Hepatocyte (in vitro differentiated cells): Measurements from ENCODE around the gene GPBAR1. TPM values are rescaled to one million over a fixed set of nuclear protein-coding genes. Genes with fewer than 3 reads are reported as not detected.

ENCODE experiments used
- DNase-seq: peaks from one replicate; pipeline ENCODE4 v3.0.0-alpha.2; 2016; ENCODE audit warnings: low spot score
- H2AFZ ChIP-seq: fragments of 200-600 bp; sonication (generic); 2 replicates; pipeline ENCODE4 v1.6.0; 2016; ENCODE audit warnings: antibody characterized with exemption, mild to moderate bottlenecking
- H3K27ac ChIP-seq: fragments of 200-600 bp; sonication (generic); 2 replicates; pipeline ENCODE4 v1.5.1; 2016; ENCODE audit warnings: mild to moderate bottlenecking
- H3K27me3 ChIP-seq: fragments of 200-600 bp; sonication (generic); 2 replicates; pipeline ENCODE4 v1.6.1; 2016
- H3K36me3 ChIP-seq: fragments of 200-600 bp; sonication (generic); replicated peaks from 2 replicates; pipeline ENCODE4 v1.5.1; 2016; ENCODE audit warnings: low read depth; ENCODE audit not compliant: insufficient read depth
- H3K4me1 ChIP-seq: fragments of 200-600 bp; sonication (generic); 2 replicates; pipeline ENCODE4 v1.5.1; 2016; ENCODE audit warnings: mild to moderate bottlenecking, moderate library complexity; ENCODE audit not compliant: insufficient read depth
- H3K4me2 ChIP-seq: fragments of 200-600 bp; sonication (generic); 2 replicates; pipeline ENCODE4 v1.6.0; 2016
- H3K4me3 ChIP-seq: fragments of 200-600 bp; sonication (generic); 2 replicates; pipeline ENCODE4 v1.5.1; 2016; ENCODE audit warnings: mild to moderate bottlenecking
- H3K79me2 ChIP-seq: fragments of 200-600 bp; sonication (generic); 2 replicates; pipeline ENCODE4 v1.6.0; 2017; ENCODE audit warnings: mild to moderate bottlenecking
- H3K9me2 ChIP-seq: fragments of 200-600 bp; sonication (generic); replicated peaks from 2 replicates; pipeline ENCODE4 v1.6.0; 2017; ENCODE audit warnings: mild to moderate bottlenecking; ENCODE audit not compliant: insufficient read depth
- H3K9me3 ChIP-seq: fragments of 200-600 bp; sonication (generic); 2 replicates; pipeline ENCODE4 v1.5.1; 2016; ENCODE audit warnings: low read depth, mild to moderate bottlenecking
- H4K20me1 ChIP-seq: fragments of 200-600 bp; sonication (generic); 2 replicates; pipeline ENCODE4 v1.6.0; 2016; ENCODE audit warnings: mild to moderate bottlenecking; ENCODE audit not compliant: insufficient read depth, poor library complexity, severe bottlenecking
- EZH2 ChIP-seq: fragments of 200-600 bp; sonication (generic); IDR thresholded peaks from 2 replicates; pipeline ENCODE4 v1.6.1; 2016; ENCODE audit warnings: antibody characterized with exemption, mild to moderate bottlenecking, borderline replicate concordance
- EZH2phosphoT487 ChIP-seq: fragments of 200-600 bp; sonication (generic); IDR thresholded peaks from one replicate; pipeline ENCODE4 v1.6.1; 2018; ENCODE audit warnings: antibody characterized with exemption, mild to moderate bottlenecking, low read depth, moderate library complexity; ENCODE audit not compliant: unreplicated experiment, severe bottlenecking
- WGBS: methylation state at CpG from one replicate; pipeline ENCODE4 v1.1.6; 2016; ENCODE audit warnings: low lambda C conversion rate; ENCODE audit errors: missing lambda C conversion rate; 5-methylcytosine and 5-hydroxymethylcytosine counted together
- polyA plus RNA-seq: library from polyadenylated mRNA; unstranded; fragments of >200 nt; fragmentation: Nextera tagmentation; extraction: Ambion mirVana; gene quantifications from 2 replicates; pipeline ENCODE4 v1.2.1, GENCODE V29; 2016
- total RNA-seq: library from RNA; depleted of rRNA; stranded (reverse); fragments of >200 nt; gene quantifications from 2 replicates; pipeline ENCODE4 v1.2.3, GENCODE V29; 2014
- TF ChIP-seq, protein P1 (sequence below): fragments of 200-600 bp; sonication (generic); IDR thresholded peaks from 2 replicates; pipeline ENCODE4 v1.5.1; 2016; ENCODE audit warnings: antibody characterized with exemption, mild to moderate bottlenecking; ENCODE audit not compliant: poor library complexity

GPBAR1 gene
- total and polyA plus RNA-seq, 2 experiments from 2014 or later: 6.1 to 23.4 TPM

DNA sequence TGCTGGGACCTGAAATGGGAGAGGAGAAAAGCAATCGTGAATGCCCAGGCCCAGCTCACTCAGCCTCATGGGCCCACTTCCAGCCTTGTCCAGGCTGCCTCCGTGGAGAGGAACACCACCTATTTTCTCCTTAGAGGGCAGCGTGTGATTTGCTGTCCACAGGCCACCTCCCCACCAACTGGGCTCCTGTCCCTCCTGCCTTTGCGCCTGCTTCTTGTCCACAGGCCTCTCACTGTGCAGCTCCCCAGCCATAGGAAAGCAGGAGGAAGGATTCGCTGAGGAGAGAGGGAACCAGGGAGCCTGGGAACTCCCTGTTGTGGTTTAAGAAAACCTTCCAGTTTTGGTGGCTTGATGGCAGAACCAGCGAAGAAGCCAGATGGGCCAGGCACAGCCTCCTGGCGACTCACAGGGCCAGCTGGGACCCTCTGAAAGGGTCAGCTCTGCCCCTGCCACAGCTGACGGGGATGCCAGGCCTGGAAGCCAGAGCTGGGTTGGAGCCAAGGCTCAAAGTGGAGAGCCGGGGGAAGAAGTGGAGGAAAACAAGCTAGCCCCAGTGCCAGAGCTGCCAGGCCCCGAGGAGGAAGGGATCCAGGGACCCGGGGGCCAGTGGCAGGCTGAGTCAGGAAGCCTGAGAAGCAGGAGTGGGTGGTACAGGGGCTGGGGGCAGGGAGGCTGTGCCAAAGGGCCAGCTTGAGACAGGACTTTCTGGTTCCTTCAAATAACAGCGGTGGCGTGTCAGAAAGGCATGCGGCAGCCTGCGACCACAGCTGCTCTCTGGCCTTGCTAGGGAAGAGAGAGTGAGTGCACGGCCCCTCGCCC lies 21.6 kb downstream of the GPBAR1 start:
- H3K36me3 ChIP-seq: no peaks in the 10 kb centered on the region
- H3K4me3 ChIP-seq: no peak overlapping the region
- no peaks in the 10 kb centered on the region for H3K9me3 ChIP-seq
- DNase-seq: peak; percentile 54
- H2AFZ ChIP-seq: no peak overlapping the region
- H3K4me1 ChIP-seq: peaks cover 43% of the 10 kb centered on the region
- H3K4me2 ChIP-seq: no peak overlapping the region
- TF ChIP-seq EZH2phosphoT487 (no peak), EZH2 (no peak)
- TF ChIP-seq, protein P1, sequence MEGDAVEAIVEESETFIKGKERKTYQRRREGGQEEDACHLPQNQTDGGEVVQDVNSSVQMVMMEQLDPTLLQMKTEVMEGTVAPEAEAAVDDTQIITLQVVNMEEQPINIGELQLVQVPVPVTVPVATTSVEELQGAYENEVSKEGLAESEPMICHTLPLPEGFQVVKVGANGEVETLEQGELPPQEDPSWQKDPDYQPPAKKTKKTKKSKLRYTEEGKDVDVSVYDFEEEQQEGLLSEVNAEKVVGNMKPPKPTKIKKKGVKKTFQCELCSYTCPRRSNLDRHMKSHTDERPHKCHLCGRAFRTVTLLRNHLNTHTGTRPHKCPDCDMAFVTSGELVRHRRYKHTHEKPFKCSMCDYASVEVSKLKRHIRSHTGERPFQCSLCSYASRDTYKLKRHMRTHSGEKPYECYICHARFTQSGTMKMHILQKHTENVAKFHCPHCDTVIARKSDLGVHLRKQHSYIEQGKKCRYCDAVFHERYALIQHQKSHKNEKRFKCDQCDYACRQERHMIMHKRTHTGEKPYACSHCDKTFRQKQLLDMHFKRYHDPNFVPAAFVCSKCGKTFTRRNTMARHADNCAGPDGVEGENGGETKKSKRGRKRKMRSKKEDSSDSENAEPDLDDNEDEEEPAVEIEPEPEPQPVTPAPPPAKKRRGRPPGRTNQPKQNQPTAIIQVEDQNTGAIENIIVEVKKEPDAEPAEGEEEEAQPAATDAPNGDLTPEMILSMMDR: no peak
- H3K27me3 ChIP-seq: no peaks in the 10 kb centered on the region
- H3K27ac ChIP-seq: peak overlapping the region; percentile 93
- 72% methylated on average over 13 of the region's 17 CpGs for WGBS
- peaks cover 66% of the 10 kb centered on the region for H3K79me2 ChIP-seq
- H3K9me2 ChIP-seq: no peaks in the 10 kb centered on the region
- peaks cover 46% of the 10 kb centered on the region for H4K20me1 ChIP-seq

- Histone ChIP-seq H3K27ac (peak overlapping the region; percentile 93), H3K79me2 (peaks cover 84% of the 10 kb centered on the region), H3K4me3 (no peak overlapping the region), H3K36me3 (no peaks in the 10 kb centered on the region), H3K4me2 (peak overlapping the region; percentile 82), H3K9me2 (no peaks in the 10 kb centered on the region), H2AFZ (no peak overlapping the region), H4K20me1 (peaks cover 41% of the 10 kb centered on the region), H3K27me3 (no peaks in the 10 kb centered on the region), H3K4me1 (peaks cover 61% of the 10 kb centered on the region), H3K9me3 (no peaks in the 10 kb centered on the region)
- WGBS: 59% methylated on average over 16 of the region's 16 CpGs
- TF ChIP-seq EZH2phosphoT487 (no peak), EZH2 (no peak)
- TF ChIP-seq, protein P1: no peak
- DNase-seq: peak; percentile 83
Measured at GRCh38 chr2:218284106-218284811, 23.4 kb downstream of the GPBAR1 start.

DNA sequence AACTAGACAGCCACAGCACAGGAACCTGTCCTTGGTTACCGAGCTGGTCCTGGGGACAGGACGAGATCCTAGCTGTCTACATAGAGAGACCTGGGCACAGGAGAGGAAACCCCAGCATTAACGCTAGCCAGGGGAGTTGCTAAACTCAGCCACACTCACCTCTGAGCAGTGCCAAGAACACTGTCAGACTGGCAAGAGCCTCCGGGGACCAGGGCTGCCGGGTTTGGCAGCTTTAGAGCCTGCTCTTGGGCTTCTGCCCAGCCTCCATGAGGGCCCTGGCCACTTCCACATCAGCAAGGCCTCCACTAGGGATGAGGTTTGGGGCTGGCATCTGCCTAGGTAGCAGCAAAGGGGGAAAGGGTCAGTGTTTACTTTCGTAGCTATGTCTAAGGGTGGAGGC lies 24.8 kb downstream of the GPBAR1 start:
- Histone ChIP-seq H2AFZ (no peak overlapping the region), H3K27ac (peak overlapping the region; percentile 93), H3K36me3 (no peaks in the 10 kb centered on the region), H3K4me3 (no peak overlapping the region), H3K9me3 (no peaks in the 10 kb centered on the region), H3K4me2 (peak overlapping the region; percentile 82), H4K20me1 (peaks cover 39% of the 10 kb centered on the region), H3K27me3 (no peaks in the 10 kb centered on the region), H3K9me2 (no peaks in the 10 kb centered on the region), H3K79me2 (peaks cover 84% of the 10 kb centered on the region), H3K4me1 (peaks cover 73% of the 10 kb centered on the region)
- TF ChIP-seq, protein P1: no peak
- TF ChIP-seq EZH2 (no peak), EZH2phosphoT487 (no peak)
- DNase-seq: no peak
- WGBS: 74% methylated on average over 6 of the region's 6 CpGs
